GM21717 (cell line): Measurements from ENCODE around the gene FAM98B.
A peak's percentile ranks its signal among the peaks of the same experiment; 100 is the strongest.
"Not testable (repeated sequence)": the region's sequence is repeated elsewhere in the genome, so short reads cannot be mapped to it uniquely, and the experiment has no call there.

Experiments used
- ATAC-seq: cut with Tn5 transposase; IDR thresholded peaks from one replicate; pipeline ENCODE4 v1.9.1; 2021; ENCODE audit warnings: mild to moderate bottlenecking, moderate library complexity; ENCODE audit not compliant: unreplicated experiment

The FAM98B gene

DNA sequence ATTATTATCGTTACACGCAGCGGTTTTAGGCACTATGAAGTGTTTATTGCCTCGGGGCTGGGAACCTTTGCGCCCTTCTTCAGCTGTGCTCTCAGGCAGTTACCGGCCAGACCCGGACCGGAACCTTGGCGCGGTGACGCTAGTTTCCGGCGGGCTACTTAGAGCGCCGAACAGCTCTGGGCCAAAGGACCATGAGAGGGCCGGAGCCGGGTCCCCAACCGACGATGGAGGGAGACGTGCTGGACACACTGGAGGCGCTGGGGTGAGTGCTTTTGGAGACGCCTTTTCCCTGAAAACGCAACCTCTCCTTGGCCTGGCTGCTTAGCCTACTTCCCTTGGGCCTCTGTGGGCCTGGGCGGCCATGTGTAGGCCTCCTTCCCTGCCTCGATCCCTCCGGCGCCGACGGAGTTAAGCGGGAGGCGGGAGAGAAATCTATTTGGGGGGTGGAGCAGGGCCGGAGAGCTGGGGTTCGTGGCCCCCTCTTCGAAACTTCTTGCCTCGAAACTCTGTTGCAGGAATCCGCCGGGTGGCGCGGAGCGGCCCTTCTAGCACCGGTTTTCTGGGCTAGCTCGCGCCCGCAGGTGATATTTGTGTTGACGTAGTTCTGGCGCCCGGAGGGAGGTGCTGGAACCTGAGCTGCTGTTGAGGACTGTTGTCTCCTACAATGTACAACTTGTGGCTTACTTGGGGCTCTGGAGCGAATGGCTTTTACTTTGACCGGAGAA, at the start of gene FAM98B:
Gene FAM98B, plus strand, starts transcription at position 157 of the 725 bp plus-strand sequence. Its CDS starts 35 bp downstream, at position 192.
- peak; percentile 88 for ATAC-seq

- no peak for ATAC-seq
These were observed 47.5 kb upstream of the FAM98B start for GRCh38 chr15:38406436-38406835.

GRCh38 chr15:38408576-38408975, 45.4 kb upstream of the FAM98B start:
- no peak for ATAC-seq

GRCh38 chr15:38411902-38412301, 42.0 kb upstream of the FAM98B start:
- ATAC-seq: no peak

DNA sequence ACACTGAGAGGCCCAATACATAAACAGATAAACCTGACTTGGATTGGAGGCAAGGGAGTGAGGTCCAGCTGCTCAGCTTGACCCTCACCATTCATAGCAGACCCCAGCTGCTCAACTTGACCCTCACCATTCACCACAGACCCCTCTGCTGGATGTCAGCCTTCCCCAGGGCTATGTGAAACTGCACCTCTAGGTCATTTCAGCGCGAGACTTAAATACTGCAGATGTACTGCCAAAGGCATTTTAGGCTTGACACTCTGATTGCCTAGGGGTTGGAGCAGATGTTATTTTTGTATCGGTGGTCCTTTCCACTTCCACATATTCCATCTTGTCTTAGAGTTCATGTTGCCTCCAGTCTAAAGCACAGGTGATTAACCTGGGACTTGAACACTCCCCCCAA, 41.5 kb upstream of the FAM98B start:
- ATAC-seq: no peak

DNA sequence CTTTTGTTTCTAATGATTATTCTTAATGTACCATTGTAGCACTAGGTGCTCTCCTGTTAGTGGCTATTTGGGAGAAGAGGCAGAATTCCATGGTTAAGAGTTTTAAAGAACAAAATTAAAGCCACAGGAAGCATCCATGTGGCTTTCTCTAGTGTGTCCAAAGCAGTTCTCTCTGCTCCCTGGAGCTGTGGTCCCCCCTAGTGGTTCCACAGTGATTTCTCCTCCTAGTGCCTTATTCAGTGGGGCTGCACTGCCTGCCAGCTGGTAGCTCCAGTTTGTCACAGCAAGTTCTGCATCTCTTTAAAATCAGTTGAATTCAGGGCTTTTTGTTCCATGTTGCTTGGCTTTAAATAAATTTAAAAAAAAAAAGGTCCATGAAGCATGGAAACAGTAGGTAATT, 39.6 kb upstream of the FAM98B start:
- ATAC-seq: no peak

GRCh38 chr15:38421069-38421690, 32.7 kb upstream of the FAM98B start:
- ATAC-seq: no peak

DNA sequence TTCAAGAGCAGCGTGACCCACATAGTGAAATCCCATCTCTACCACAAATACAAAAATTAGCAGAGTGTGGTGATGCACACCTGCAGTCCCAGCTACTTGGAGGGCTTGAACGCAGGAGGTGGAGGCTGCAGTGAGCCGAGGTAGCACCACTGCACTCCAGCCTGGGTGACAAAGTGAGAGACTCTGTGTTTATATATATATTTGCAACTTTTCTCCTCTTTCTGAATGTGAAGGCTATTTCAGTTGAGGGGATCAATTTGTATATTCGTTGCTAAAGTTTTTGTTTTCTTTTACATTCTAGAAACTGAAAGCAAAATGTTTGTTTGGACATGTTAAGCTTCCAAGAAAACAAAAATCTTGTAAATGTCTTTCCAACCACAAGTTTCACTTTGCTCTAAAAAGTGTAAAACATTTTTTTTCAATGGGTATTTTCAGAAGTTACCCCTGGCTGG, 29.8 kb upstream of the FAM98B start:
- ATAC-seq: peak; percentile 75

- ATAC-seq: no peak
These were observed 28.7 kb upstream of the FAM98B start for GRCh38 chr15:38425269-38425668.

- no peak for ATAC-seq
These were observed 26.5 kb upstream of the FAM98B start for GRCh38 chr15:38427380-38427779.

- ATAC-seq: no peak
These were observed 23.7 kb upstream of the FAM98B start for GRCh38 chr15:38430106-38430760.

GRCh38 chr15:38436993-38437392, 16.9 kb upstream of the FAM98B start:
- ATAC-seq: no peak

- not testable (repeated sequence) for ATAC-seq
These were observed 16.3 kb upstream of the FAM98B start for GRCh38 chr15:38437603-38438002.

GRCh38 chr15:38438031-38438986, 15.6 kb upstream of the FAM98B start:
- no peak for ATAC-seq

- ATAC-seq: peak; percentile 79
These were observed 13.4 kb upstream of the FAM98B start for GRCh38 chr15:38440353-38441129.

DNA sequence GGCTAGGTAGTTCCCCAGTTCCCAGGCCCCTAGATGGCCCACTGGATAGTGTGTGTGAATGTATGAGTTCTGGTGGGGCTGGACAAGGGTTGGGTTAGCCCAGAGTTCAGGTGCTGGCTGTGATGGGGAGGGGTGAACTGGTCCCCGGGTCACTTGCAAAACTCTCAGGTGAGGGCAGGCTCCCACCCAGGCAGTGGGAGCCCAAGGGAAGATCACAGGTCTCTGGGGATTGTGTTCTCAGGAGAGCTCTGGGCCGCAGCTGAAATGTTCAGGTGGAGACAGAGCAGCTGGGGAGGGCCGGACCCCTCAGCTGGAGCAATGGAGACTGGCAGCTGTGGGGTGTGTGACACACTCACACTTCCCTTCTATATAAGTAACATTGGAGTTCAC, 12.8 kb upstream of the FAM98B start:
- ATAC-seq: no peak

DNA sequence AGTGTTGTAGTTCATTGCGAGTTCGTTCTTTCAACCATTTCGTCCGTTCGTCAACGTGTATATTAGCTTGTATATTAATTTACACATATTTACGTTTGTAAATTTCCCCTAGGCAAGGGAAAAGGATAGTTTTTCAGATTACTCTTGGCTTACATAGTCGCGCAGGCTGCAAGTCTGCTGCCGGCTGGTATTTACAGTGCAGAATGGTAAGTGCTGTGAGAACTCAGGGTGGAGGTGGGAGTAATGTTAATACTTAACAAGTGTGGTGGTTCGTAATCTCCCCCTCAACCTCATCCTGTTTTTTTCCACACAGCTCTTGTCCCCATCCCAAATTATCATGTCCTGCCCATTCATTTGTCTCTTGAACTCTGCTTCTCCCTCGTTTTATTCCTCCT, 766 bp downstream of the FAM98B start:
- no peak for ATAC-seq

- ATAC-seq: no peak
These were observed 1.2 kb downstream of the FAM98B start for GRCh38 chr15:38455092-38455491.

DNA sequence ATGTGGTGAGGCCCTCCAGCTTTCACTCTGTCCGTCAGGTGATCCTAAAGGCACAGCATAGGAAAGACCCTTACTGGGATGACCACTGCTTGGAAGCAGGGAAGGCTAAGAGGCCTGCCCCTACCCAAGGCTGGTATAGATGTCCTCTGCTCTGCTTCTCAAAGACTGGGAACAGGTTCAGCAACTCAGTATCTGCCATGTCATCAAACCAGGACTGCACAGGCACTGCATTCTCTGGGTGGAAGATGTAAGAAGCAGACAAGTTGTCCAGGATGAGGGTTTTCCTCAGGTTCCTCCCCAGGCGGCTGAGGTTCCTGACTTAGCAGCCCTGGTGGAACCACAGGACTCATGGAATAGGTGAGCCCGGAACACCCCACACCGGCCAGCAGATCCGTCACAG, 4.7 kb downstream of the FAM98B start:
- ATAC-seq: no peak

GRCh38 chr15:38459480-38459879, 5.6 kb downstream of the FAM98B start:
- no peak for ATAC-seq
